Subcutaneous abdominal adipose tissue (tissue), 5 donors: ENCODE results near the gene TMEM151B.
"Not testable (repeated sequence)": the region's sequence is repeated elsewhere in the genome, so short reads cannot be mapped to it uniquely, and the experiment has no call there.

Experiments used
- H3K27ac ChIP-seq: one replicate; pipeline ENCODE4 v1.7.0; 2013; ENCODE audit warnings: low read depth, mild to moderate bottlenecking, inconsistent platforms, low read length, moderate library complexity
- H3K27me3 ChIP-seq, 5 donors: one replicate each; pipeline ENCODE4 v1.7.0; 2013; ENCODE audit warnings: low read length in 5 of 5, inconsistent platforms in 1 of 5; ENCODE audit not compliant: control insufficient read depth in 5 of 5, insufficient read depth in 4 of 5
- H3K36me3 ChIP-seq, 5 donors: one replicate each; pipeline ENCODE4 v1.7.0; 2013; ENCODE audit warnings: low read length in 5 of 5; ENCODE audit not compliant: control insufficient read depth in 5 of 5, insufficient read depth in 5 of 5
- H3K4me1 ChIP-seq, 5 donors: one replicate each; pipeline ENCODE4 v1.7.0; 2013; ENCODE audit warnings: low read length in 5 of 5, mild to moderate bottlenecking in 3 of 5, moderate library complexity in 1 of 5; ENCODE audit not compliant: control insufficient read depth in 5 of 5, insufficient read depth in 5 of 5
- H3K4me3 ChIP-seq, 5 donors: one replicate each; pipeline ENCODE4 v1.7.0; 2013; ENCODE audit warnings: low read length in 5 of 5, low read depth in 1 of 5
- H3K9ac ChIP-seq, 5 donors: one replicate each; pipeline ENCODE4 v1.7.0; 2013; ENCODE audit warnings: low read length in 5 of 5, mild to moderate bottlenecking in 4 of 5, moderate library complexity in 3 of 5
- H3K9me3 ChIP-seq, 5 donors: one replicate each; pipeline ENCODE4 v1.7.0; 2013; ENCODE audit warnings: low read length in 5 of 5; ENCODE audit not compliant: control insufficient read depth in 5 of 5
- donor health status: healthy.
- donor health status: healthy.
- donor health status: healthy.
- donor health status: healthy.
- donor health status: healthy.

The TMEM151B gene

DNA sequence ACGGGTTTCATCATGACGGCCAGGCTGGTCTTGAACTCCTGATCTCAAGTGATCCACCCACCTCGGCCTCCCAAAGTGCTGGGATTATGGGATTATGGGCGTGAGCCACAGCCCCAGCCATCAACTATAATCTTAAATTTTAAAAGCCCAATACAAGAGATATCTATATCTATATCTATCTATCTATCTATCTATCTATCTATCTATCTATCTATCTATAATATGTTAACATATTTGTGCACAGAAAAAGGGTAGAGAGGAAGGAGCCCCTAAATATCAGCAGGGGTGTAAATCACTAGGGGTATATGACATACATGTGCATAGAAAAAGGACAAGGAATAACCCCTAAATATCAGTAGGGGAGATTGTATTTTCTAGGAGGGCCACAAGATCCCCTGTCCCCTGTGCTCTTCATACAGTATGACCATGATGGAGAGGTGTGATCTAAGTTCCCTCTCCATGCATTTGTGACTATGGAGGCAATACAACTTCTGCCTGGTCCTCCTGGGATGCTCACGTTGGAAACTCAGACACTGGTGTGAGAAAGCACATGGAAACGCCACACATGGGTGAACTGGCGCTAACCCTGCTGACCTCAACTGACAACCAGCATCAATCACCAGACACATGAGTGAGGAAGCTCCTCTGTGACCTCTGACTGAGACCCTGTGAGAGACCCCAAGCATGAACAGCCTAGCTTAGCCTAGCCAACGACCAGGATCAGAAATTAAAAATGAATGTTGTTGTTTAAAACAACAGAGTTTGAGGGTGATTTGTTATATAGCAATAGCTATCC lies 71.0 kb downstream of the TMEM151B start:
- Histone ChIP-seq H3K4me3 (no peak overlapping the region), H3K4me1 (peaks cover 0 to 10% (median 5%) of the 10 kb centered on the region in 5 donors), H3K36me3 (no peaks in the 10 kb centered on the region), H3K27me3 (peaks cover 8 to 26% (median 15%) of the 10 kb centered on the region in 5 donors), H3K27ac (no peak overlapping the region), H3K9me3 (no peaks in the 10 kb centered on the region), H3K9ac (no peak overlapping the region)

DNA sequence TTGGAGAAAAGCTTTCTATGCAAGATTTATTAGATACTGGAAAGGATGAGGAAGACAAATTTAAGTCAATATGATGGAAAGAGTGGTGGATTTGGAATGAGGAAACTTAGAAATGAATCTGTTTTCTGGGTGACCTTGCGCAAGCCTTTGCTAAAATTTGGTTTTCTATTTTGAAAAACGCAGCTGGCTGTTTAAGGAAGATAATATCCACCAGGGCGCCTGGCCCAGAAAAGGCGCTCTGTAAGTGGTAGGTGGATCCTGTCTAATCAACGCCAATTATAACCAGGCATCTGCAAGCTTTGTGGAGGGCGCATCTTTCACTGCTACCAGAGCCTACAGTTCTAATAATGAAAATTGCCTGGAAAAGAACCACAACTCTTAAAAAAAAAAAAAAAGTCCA lies 71.8 kb downstream of the TMEM151B start:
- no peak overlapping the region for H3K9ac ChIP-seq
- H3K27ac ChIP-seq = no peak overlapping the region
- peaks cover 0 to 10% (median 5%) of the 10 kb centered on the region in 5 donors for H3K4me1 ChIP-seq
- H3K4me3 ChIP-seq = peak overlapping the region in 1 of 5 donors; percentile 47
- no peaks in the 10 kb centered on the region for H3K9me3 ChIP-seq
- H3K36me3 ChIP-seq = no peaks in the 10 kb centered on the region
- peaks cover 8 to 26% (median 15%) of the 10 kb centered on the region in 5 donors for H3K27me3 ChIP-seq

DNA sequence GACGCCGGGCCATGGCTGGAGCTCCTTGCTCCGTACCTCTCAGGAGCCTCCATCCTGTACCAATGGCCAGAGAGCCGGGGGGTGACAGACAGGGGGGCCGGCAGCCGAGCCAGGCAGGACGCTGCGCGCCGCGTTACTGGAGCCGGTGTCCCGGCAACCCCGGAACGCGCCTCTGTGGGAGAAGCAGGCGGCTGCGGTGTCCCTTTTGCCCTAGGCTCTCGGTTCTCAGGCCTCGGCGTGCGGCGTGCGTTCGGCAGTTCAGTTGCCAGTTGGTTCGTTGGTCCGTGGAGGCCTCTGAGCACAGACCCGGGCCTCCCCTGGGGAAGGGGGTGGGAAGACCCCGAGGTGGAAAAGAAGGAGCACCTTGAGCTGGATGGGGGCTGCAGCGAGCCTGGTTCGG lies 72.2 kb downstream of the TMEM151B start, which contains the start of gene SPATS1:
SPATS1 (plus strand) TSS at position 162 of the 400 bp plus-strand sequence. CDS start 446 bp downstream, outside the sequence.
- peaks cover 0 to 10% (median 5%) of the 10 kb centered on the region in 5 donors for H3K4me1 ChIP-seq
- H3K9me3 ChIP-seq = no peaks in the 10 kb centered on the region
- H3K4me3 ChIP-seq = peak within 1 kb of the TSS in 2 of 5 donors; percentile 11 to 47
- H3K27me3 ChIP-seq = peaks cover 8 to 26% (median 15%) of the 10 kb centered on the region in 5 donors
- no peak within 1 kb of the TSS for H3K27ac ChIP-seq
- H3K36me3 ChIP-seq = no peaks in the 10 kb centered on the region
- no peak within 1 kb of the TSS for H3K9ac ChIP-seq

DNA sequence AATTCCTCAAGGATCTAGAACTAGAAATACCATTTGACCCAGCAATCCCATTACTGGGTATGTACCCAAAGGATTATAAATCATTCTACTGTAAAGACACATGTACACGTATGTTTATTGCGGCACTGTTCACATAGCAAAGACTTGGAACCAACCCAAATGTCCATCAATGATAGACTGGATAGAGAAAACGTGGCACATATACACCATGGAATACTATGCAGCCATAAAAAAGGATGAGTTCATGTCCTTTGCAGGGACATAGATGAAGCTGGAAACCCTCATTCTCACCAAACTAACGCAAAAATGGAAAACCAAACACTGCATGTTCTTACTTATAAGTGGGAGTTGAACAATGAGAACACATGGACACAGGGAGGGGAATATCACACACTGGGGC lies 76.6 kb downstream of the TMEM151B start:
- peaks cover 8 to 17% (median 14%) of the 10 kb centered on the region in 5 donors for H3K27me3 ChIP-seq

GRCh38 chr6:44349904-44350649 lies 79.8 kb downstream of the TMEM151B start:
- Histone ChIP-seq H3K36me3 (no peaks in the 10 kb centered on the region), H3K4me1 (no peaks in the 10 kb centered on the region), H3K27ac (no peak overlapping the region), H3K4me3 (no peak overlapping the region), H3K9ac (no peak overlapping the region), H3K9me3 (no peaks in the 10 kb centered on the region), H3K27me3 (peaks cover 0 to 3% (median 0%) of the 10 kb centered on the region in 5 donors)

More for the DNA sequence above, 76.6 kb downstream of the TMEM151B start:
- not testable (repeated sequence) for H3K9me3 ChIP-seq, H3K27ac ChIP-seq, H3K36me3 ChIP-seq, H3K4me3 ChIP-seq, H3K9ac ChIP-seq, H3K4me1 ChIP-seq

DNA sequence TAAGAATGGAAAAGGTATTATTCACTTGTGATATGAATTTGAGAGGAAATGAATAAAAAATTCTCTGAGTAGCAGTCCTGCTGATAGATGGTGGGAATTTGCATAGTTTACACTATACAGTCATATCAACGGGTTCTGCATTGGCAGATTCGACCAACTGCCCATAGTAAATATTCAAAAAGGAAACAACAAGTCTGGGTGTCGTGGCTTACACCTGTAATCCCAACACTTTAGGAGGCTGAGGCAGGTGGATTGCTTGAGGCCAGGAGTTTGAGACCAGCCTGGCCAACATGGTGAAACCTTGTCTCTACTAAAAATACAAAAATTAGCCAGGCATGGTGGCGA lies 80.4 kb downstream of the TMEM151B start:
- not testable (repeated sequence) for H3K4me3 ChIP-seq, H3K36me3 ChIP-seq, H3K9ac ChIP-seq, H3K27ac ChIP-seq, H3K9me3 ChIP-seq, H3K4me1 ChIP-seq, H3K27me3 ChIP-seq

DNA sequence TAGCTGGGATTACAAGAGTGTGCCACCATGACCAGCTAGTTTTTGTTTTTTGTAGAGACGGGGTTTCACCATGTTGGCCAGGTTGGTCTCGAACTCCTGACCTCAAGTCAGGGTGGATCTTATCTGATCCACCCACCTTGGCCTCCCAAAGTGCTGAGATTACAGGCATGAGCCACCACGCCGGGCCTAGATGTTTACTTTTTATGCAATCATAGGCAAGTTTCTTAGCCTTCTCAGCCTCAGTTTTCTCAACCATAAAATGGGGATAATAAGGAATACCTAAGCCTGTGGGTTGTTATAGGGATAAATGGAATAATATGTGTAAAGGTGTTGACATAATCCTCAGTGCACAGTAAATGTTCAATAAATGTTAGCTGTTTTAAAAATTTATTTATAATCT lies 82.0 kb downstream of the TMEM151B start:
- no peaks in the 10 kb centered on the region for H3K4me1 ChIP-seq
- peaks cover 0 to 7% (median 4%) of the 10 kb centered on the region in 5 donors for H3K9me3 ChIP-seq
- H3K9ac ChIP-seq = no peak overlapping the region
- H3K36me3 ChIP-seq = no peaks in the 10 kb centered on the region
- no peaks in the 10 kb centered on the region for H3K27me3 ChIP-seq
- no peak overlapping the region for H3K27ac ChIP-seq
- H3K4me3 ChIP-seq = no peak overlapping the region

GRCh38 chr6:44353336-44353735 lies 83.1 kb downstream of the TMEM151B start:
- Histone ChIP-seq H3K4me1 (no peaks in the 10 kb centered on the region), H3K9ac (no peak overlapping the region), H3K36me3 (no peaks in the 10 kb centered on the region), H3K9me3 (peaks cover 0 to 7% (median 4%) of the 10 kb centered on the region in 5 donors), H3K27me3 (no peaks in the 10 kb centered on the region), H3K27ac (no peak overlapping the region), H3K4me3 (no peak overlapping the region)

- H3K9me3 ChIP-seq = peaks cover 0 to 7% (median 4%) of the 10 kb centered on the region in 5 donors
- no peak overlapping the region for H3K27ac ChIP-seq
- no peak overlapping the region for H3K4me3 ChIP-seq
- no peaks in the 10 kb centered on the region for H3K36me3 ChIP-seq
- no peaks in the 10 kb centered on the region for H3K4me1 ChIP-seq
- H3K9ac ChIP-seq = no peak overlapping the region
- H3K27me3 ChIP-seq = peaks cover 0 to 4% (median 0%) of the 10 kb centered on the region in 5 donors
Measured at GRCh38 chr6:44355640-44356039, 85.4 kb downstream of the TMEM151B start.

GRCh38 chr6:44356487-44356886 lies 86.2 kb downstream of the TMEM151B start:
- no peaks in the 10 kb centered on the region for H3K36me3 ChIP-seq
- H3K9ac ChIP-seq = no peak overlapping the region
- peaks cover 0 to 4% (median 0%) of the 10 kb centered on the region in 5 donors for H3K27me3 ChIP-seq
- peaks cover 0 to 7% (median 4%) of the 10 kb centered on the region in 5 donors for H3K9me3 ChIP-seq
- H3K27ac ChIP-seq = no peak overlapping the region
- H3K4me3 ChIP-seq = no peak overlapping the region
- no peaks in the 10 kb centered on the region for H3K4me1 ChIP-seq
